AG04450 (cell line): Measurements from ENCODE around the gene FAM174B. TPM values are rescaled to one million over a fixed set of nuclear protein-coding genes. Genes with fewer than 3 reads are reported as not detected.

Experiments used
- CTCF ChIA-PET: fragments of 300-600, 350-600 bp; formaldehyde crosslinking; extraction: SDS; loops from one replicate; lab custom pipeline; 2022; ENCODE audit warnings: antibody characterized with exemption, inconsistent platforms; lab: Charles Lee
- POLR2A ChIA-PET: fragments of 350-600 bp; formaldehyde crosslinking; extraction: SDS; loops from one replicate; lab custom pipeline; 2021; ENCODE audit warnings: antibody characterized with exemption, inconsistent platforms; lab: Yijun Ruan, JAX
- DNase-seq: peaks from one replicate; pipeline ENCODE4 v3.0.0-alpha.2; 2011; ENCODE audit warnings: low read depth, low spot score
- H3K27ac ChIP-seq: one replicate; pipeline ENCODE4 v1.5.1; 2012; ENCODE audit warnings: low read depth, low read length, control low read depth
- H3K27me3 ChIP-seq: one replicate; pipeline ENCODE4 v1.6.0; 2012; ENCODE audit warnings: low read length; ENCODE audit not compliant: control insufficient read depth, insufficient read depth
- H3K4me3 ChIP-seq: 2 replicates; pipeline ENCODE4 v1.5.1; 2011; ENCODE audit warnings: mild to moderate bottlenecking, low read depth, low read length, control low read depth
- H3K9me3 ChIP-seq: 2 replicates; pipeline ENCODE4 v1.5.1; 2012; ENCODE audit warnings: low read length; ENCODE audit not compliant: control insufficient read depth, insufficient read depth
- polyA plus RNA-seq: library from polyadenylated mRNA; depleted of rRNA; stranded (reverse); fragments of >200 nt; gene quantifications from 2 replicates; pipeline ENCODE4 v1.2.3, GENCODE V29; 2011
- TF ChIP-seq, protein P1 (sequence below): IDR thresholded peaks from 2 replicates; pipeline ENCODE4 v1.5.1; 2011; ENCODE audit warnings: low read depth, low read length, control low read depth, inconsistent platforms

The FAM174B gene
- polyA plus RNA-seq, 1 experiment, result 2.1 TPM

DNA sequence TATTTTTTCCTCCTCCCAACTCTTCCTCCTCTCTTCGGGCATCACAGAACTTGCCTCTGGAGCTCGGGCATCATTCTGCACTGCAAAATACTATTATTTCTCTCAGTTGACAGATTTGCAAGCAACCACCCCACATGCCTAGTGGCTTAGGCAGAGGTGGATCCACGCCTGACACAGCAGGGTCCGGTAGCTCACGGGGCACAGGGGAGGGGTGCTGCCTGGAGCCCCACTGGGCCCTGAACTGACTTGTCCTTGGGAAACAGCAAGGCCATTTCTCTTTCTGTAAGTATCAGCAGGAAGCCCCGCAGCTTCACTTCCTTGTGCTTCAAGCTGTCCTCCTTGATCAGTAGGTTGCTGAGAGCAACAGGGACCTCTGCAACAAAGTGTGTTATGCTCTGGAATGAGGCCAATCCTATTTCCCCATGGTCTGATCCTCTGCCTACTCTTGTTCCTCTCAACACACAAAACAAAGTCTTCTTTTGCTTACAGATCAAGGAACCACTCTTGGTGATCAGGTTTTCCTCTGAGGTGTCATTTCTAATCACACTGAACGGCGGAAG is 69.1 kb downstream of the FAM174B start:
- Histone ChIP-seq H3K4me3 (no peak overlapping the region), H3K27me3 (no peaks in the 10 kb centered on the region), H3K9me3 (no peaks in the 10 kb centered on the region), H3K27ac (no peak overlapping the region)
- CTCF ChIA-PET, result no interaction called here
- TF ChIP-seq, protein P1, sequence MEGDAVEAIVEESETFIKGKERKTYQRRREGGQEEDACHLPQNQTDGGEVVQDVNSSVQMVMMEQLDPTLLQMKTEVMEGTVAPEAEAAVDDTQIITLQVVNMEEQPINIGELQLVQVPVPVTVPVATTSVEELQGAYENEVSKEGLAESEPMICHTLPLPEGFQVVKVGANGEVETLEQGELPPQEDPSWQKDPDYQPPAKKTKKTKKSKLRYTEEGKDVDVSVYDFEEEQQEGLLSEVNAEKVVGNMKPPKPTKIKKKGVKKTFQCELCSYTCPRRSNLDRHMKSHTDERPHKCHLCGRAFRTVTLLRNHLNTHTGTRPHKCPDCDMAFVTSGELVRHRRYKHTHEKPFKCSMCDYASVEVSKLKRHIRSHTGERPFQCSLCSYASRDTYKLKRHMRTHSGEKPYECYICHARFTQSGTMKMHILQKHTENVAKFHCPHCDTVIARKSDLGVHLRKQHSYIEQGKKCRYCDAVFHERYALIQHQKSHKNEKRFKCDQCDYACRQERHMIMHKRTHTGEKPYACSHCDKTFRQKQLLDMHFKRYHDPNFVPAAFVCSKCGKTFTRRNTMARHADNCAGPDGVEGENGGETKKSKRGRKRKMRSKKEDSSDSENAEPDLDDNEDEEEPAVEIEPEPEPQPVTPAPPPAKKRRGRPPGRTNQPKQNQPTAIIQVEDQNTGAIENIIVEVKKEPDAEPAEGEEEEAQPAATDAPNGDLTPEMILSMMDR, result no peak
- no peak for DNase-seq
- POLR2A ChIA-PET, result no interaction called here

DNA sequence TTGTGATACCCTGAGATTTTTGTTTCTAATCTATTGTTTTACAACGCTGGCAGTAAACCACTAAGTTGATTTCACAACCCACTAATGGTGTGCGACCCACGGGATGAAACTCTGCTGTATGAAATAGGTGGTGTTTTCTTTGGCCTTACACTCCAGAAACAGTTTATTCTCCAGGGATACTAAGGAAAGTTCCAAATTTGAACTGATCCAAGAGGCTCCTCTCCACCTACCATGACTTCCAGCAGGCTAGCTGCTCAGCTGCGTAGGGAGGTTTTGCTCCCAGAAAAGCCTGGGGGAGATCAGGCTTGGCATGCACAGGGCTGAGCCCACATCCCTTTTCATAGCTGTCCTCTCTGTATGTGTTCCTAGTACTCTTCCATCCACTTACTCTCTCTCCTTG is 71.5 kb downstream of the FAM174B start:
- ChIA-PET CTCF (no interaction called here), POLR2A (no interaction called here)

DNA sequence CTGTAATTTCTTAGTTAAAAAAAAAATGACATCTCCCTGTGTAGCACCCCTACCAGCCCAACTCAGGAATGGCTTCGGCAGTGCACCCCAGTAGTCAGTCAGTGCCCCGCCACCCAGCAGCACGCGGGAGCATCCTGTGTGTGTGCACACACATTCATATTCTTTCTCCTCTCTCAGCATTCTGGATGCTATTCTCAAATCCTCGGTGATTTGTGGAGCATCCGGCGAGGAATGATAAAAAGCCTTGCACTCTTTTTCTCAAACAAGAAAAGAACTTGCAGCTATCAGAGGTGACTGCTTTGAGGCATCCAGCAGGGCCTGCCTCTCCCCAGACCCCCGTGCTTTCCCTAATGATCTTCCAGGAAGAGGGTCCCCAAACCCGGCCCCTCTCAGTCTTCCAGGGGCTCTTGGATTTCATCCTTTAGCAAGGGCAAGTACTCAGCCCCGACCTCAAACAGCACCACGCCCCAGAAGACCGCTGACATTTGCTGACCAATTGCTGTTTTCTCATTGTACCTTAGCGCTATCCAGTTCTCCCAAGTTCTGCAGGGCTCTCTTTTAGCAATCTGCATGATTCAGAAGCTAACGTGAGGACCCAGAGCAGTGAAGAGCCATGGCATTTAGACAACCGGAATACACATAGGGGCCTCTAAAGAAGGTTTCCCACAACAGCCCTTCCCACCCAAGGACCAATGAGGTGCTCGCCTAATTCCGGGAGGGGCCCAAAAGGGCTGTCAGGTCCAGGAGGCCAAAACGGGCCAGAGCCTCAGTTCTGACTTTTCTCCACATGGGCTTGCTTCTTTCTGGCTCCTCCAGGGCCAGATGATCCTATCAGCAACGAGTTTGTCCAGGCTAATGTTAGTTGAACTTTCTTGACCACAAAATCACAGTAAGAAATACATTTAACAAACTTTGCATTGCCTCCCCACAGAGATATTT is 72.2 kb downstream of the FAM174B start:
- POLR2A ChIA-PET, result no interaction called here
- TF ChIP-seq, protein P1, result no peak
- H3K27ac ChIP-seq, result no peak overlapping the region
- H3K27me3 ChIP-seq, result no peaks in the 10 kb centered on the region
- DNase-seq, result no peak
- no peaks in the 10 kb centered on the region; the same call in 1 of the 2 replicates for H3K9me3 ChIP-seq
- no peak overlapping the region for H3K4me3 ChIP-seq
- CTCF ChIA-PET, result no interaction called here

More for the DNA sequence above, 71.5 kb downstream of the FAM174B start:
- H3K9me3 ChIP-seq, result no peaks in the 10 kb centered on the region; the same call in 1 of the 2 replicates
- no peak overlapping the region for H3K27ac ChIP-seq
- H3K4me3 ChIP-seq, result no peak overlapping the region
- DNase-seq, result no peak
- no peaks in the 10 kb centered on the region for H3K27me3 ChIP-seq
- TF ChIP-seq, protein P1, result no peak

DNA sequence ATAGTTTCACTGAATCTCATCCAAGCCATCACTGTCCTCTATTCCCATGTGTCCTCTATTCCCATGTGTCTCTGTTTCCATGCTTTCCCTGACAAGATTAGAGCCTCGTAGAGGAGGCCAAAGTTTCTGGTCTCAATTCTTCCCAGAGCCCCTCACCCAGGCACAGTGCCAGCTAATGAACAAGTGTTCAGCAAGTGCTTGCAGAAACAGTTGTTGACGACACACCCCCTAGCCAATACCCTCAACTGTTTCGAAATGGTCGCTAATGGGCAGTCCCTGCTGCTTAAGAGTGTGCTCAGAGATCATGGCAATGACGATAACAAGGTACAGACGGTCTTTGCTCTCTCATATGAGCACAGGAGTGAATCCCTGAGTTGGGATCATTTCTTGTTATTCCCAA is 73.4 kb downstream of the FAM174B start:
- H3K4me3 ChIP-seq, result no peak overlapping the region

More for the DNA sequence above, 73.4 kb downstream of the FAM174B start:
- ChIA-PET POLR2A (no interaction called here), CTCF (no interaction called here)
- H3K9me3 ChIP-seq, result no peaks in the 10 kb centered on the region; the same call in 1 of the 2 replicates
- H3K27ac ChIP-seq, result no peak overlapping the region
- TF ChIP-seq, protein P1, result no peak
- no peaks in the 10 kb centered on the region for H3K27me3 ChIP-seq
- no peak for DNase-seq
